A549 (cell line): ENCODE data around the gene GNB5.

Source experiments
- POLR2A ChIP-seq: IDR thresholded peaks from 2 replicates; pipeline ENCODE4 v1.6.1; 2012; ENCODE audit warnings: mild to moderate bottlenecking, low read length
- RAD21 ChIP-seq, 2 experiments: fragments of >200 bp in 1 of 2; sonication (Bioruptor Twin) in 1 of 2; formaldehyde crosslinking in 1 of 2; IDR thresholded peaks in 1 of 2; conservative IDR thresholded peaks in 1 of 2; 2 replicates in 1 of 2; 3 replicates in 1 of 2; pipeline ENCODE4 v1.6.1; 2012 to 2018; ENCODE audit warnings: inconsistent platforms in 1 of 2
- TF ChIP-seq, protein P1 (sequence below): fragments of >200 bp; sonication (Bioruptor Twin); formaldehyde crosslinking; IDR thresholded peaks from 3 replicates; pipeline ENCODE4 v1.5.1; 2016

DNA sequence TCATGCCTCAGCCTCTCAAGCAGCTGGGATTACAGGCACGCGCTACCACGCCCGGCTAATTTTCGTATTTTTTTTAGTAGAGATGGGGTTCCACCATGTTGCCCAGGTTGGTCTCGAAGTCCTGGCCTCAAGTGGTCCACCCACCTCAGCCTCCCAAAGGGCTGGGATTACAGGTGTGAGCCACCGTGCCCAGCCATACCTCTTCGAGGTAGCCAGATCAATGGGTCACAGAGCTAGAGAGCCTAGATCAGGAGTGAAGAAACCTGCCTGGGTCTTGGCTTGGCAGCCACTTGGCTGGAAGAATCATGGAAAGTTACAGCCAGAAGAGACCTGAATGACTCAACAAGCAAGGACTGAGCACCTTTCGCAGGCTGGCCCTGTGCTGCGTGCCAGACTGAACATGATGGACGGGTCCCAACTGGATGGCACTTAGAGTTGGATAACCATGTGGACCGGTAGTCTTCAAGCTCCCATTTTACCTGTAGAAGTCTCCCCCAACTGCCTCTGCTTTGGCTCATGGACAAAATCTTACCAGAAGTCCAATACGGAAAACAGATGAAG lies 29.7 kb downstream of the GNB5 start:
- TF ChIP-seq RAD21 (conservative IDR thresholded peaks at IDR 0.05 in 1 of 2, IDR thresholded peaks at IDR 0.05 in 1 of 2) = no peak
- no peak for TF ChIP-seq POLR2A
- TF ChIP-seq, protein P1, sequence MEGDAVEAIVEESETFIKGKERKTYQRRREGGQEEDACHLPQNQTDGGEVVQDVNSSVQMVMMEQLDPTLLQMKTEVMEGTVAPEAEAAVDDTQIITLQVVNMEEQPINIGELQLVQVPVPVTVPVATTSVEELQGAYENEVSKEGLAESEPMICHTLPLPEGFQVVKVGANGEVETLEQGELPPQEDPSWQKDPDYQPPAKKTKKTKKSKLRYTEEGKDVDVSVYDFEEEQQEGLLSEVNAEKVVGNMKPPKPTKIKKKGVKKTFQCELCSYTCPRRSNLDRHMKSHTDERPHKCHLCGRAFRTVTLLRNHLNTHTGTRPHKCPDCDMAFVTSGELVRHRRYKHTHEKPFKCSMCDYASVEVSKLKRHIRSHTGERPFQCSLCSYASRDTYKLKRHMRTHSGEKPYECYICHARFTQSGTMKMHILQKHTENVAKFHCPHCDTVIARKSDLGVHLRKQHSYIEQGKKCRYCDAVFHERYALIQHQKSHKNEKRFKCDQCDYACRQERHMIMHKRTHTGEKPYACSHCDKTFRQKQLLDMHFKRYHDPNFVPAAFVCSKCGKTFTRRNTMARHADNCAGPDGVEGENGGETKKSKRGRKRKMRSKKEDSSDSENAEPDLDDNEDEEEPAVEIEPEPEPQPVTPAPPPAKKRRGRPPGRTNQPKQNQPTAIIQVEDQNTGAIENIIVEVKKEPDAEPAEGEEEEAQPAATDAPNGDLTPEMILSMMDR = no peak
